GM21717 (cell line): ENCODE results near the gene CLGN.

Experiments
- ATAC-seq: cut with Tn5 transposase; IDR thresholded peaks from one replicate; pipeline ENCODE4 v1.9.1; 2021; ENCODE audit warnings: mild to moderate bottlenecking, moderate library complexity; ENCODE audit not compliant: unreplicated experiment

Gene CLGN

GRCh38 chr4:140388015-140388414, 39.4 kb downstream of the CLGN start:
- no peak for ATAC-seq

DNA sequence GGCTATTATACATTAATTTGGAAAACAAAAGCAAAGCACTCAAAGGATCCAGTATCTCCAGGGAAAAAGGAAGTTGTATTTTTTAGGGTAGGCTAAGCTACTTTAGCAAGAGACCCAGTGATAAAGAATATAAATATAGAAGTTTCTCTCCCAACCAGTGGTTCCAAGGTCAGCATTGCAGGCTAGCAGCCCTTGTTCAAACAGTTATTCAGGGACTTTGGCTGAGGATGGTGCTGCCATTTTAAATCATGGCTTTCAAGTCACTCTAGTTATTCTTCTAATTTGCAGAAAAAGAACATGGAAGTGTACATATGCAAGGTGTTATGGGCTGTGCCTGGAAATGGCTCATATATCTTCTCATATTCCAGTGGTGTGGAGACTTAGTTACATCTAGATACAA, 44.7 kb downstream of the CLGN start:
- no peak for ATAC-seq

- no peak for ATAC-seq
Observed at GRCh38 chr4:140374130-140374477, 53.3 kb downstream of the CLGN start.

DNA sequence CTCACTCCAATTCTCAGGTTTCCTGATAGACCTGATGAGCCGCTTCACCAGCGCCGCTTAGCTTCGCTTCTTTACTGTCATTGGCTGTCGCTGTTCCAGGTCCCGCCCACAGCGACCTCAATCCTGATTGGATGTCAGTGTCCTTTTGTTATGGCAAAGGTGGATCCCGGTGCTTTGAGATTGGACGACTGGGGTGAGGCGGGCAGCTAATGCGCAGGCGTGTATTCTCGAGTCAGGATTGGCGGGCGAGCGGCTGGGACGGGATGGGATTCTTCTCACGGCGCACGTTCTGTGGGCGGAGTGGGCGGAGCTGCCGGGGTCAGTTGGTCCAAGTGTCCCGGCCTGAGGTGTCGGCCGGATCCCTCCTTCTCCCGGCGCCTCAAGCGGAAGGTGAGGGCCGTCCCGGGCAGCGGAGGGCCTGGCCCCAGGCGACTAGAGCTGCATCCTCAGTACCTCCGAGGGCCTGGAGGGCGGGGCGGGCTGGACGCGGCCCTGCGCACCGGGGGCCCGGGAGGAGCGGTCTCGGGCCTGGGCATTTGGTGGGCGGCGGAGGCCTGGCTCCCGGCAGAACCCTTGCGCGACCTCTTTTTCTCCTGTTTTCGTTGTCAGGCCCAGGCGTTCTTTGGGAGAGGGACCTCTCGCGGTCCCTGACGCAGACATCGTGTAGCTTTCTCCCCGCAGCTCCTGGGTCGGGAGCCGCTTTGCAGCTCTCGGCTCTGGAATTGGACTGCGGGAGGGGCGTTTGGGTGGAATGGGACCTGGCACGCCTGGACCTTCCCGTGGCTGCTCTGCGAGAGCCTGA, 53.9 kb downstream of the CLGN start, which contains the start of gene SCOC:
Gene SCOC (plus strand): TSS at position 319 of the 802 bp plus-strand sequence. CDS start 5,525 bp downstream, outside the sequence.
- peak; percentile 96 for ATAC-seq

GRCh38 chr4:140372751-140373327, 54.6 kb downstream of the CLGN start:
- peak; percentile 63 for ATAC-seq

- no peak for ATAC-seq
Observed at GRCh38 chr4:140368686-140369085, 58.8 kb downstream of the CLGN start.

- ATAC-seq: no peak
Observed at GRCh38 chr4:140367738-140368137, 59.7 kb downstream of the CLGN start.

GRCh38 chr4:140363558-140363957, 63.9 kb downstream of the CLGN start:
- ATAC-seq: no peak

GRCh38 chr4:140363051-140363450, 64.4 kb downstream of the CLGN start:
- ATAC-seq: no peak

GRCh38 chr4:140361099-140361498, 66.3 kb downstream of the CLGN start:
- no peak for ATAC-seq

DNA sequence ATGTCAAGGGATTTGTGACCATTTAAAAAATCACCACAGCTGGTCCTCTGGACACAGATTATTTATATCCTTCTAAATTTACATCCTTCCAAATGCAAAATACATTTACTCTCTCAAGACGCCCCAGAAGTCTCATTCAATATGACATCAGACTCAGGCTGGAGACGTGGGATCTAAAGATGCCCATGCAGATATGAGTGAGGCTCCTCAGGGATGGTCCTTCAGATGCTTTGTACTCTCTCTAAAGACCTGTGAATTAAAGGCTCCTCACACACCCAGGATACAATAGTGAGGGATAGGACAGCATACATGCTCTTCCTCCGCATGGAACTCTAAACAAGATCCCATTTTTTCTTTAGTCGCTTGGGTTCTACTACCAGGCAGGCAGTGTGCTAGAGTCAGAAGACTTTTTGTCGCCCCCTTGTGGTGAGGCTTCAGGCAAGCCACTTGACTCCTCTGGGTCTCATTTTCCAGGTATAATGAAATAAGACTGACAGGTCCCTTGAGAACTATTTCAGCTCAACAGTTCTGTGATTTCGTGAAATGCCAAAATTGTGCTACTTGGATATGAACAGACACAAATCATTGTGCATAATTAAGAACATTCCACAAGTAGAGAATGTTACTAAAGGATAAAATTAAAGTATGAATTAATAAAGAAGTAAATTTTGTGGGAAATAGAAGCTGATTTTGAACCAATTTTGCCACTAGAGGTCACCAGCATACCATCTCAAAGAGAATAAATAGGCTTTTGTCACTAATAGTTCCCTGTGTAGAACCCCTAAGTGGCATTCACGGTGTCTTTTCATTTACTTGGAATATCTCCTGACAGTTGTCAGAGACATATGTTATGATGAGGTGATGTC, 67.7 kb downstream of the CLGN start:
- ATAC-seq: peak; percentile 96

GRCh38 chr4:140358281-140358680, 69.2 kb downstream of the CLGN start:
- ATAC-seq: no peak

- no peak for ATAC-seq
Observed at GRCh38 chr4:140357868-140358267, 69.6 kb downstream of the CLGN start.

GRCh38 chr4:140355288-140355687, 72.2 kb downstream of the CLGN start:
- ATAC-seq: no peak

GRCh38 chr4:140353786-140354185, 73.7 kb downstream of the CLGN start:
- ATAC-seq: no peak

GRCh38 chr4:140351093-140352075, 76.1 kb downstream of the CLGN start:
- no peak for ATAC-seq

DNA sequence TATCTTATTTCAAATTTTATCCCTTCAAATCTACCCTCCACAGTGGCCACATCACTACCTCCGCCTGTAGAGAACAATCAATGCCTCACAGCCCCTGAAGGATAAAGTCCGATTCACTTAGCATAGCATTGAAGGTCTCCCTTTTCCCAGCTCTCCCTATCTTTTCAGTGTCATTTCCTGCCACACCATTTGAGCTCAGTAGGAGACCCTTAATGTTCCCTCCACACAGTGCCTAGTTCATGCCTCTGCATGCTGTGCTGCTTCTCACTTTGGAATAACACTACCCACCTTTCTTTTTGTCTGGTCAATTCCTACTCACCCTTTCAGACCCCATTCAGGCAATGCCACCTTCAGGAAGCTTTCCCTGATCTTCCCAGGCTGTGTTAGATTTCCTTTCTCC, 77.6 kb downstream of the CLGN start:
- ATAC-seq: no peak

GRCh38 chr4:140346136-140346535, 81.3 kb downstream of the CLGN start:
- no peak for ATAC-seq

DNA sequence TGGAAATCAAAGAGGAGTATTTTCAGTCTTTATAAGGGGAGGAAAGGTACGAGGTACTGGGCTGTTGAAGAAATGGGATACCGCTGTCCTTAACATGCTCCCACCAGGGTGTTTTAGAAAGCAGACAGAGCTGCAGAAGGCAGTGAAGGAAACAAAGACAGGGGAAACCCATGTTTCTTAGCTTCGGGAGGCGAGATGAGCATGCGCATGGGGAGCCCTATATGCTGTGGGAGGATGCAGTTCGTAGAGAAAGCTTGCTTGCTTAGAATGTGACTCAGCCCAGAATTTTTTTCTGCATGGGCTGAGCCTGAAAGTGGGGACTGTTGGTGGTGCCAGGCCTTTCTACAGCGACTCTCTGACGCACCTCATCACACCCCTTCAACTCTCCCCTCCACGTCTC, 82.8 kb downstream of the CLGN start:
- ATAC-seq: no peak

GRCh38 chr4:140344101-140344500, 83.3 kb downstream of the CLGN start:
- no peak for ATAC-seq
